MM.1S (cell line): ENCODE results near the gene PRMT7.

Experiments
- DNase-seq: peaks from one replicate; pipeline ENCODE4 v3.0.0-alpha.2; 2015
- H2AFZ ChIP-seq: fragments of 300-600 bp; sonication (generic); 2 replicates; pipeline ENCODE4 v1.6.0; 2016; ENCODE audit warnings: antibody characterized with exemption, low read length
- H3F3A ChIP-seq: fragments of 300-600 bp; sonication (generic); 2 replicates; pipeline ENCODE4 v1.6.1; 2016; ENCODE audit warnings: mild to moderate bottlenecking, antibody characterized with exemption, low read length, moderate library complexity, mixed read lengths; ENCODE audit not compliant: insufficient read depth
- H3K27ac ChIP-seq: fragments of 300-600 bp; sonication (generic); 2 replicates; pipeline ENCODE4 v1.5.1; 2016; ENCODE audit warnings: mild to moderate bottlenecking, low read length
- H3K27me3 ChIP-seq: fragments of 300-600 bp; sonication (generic); replicated peaks from 2 replicates; pipeline ENCODE4 v1.6.0; 2016; ENCODE audit warnings: low read length; ENCODE audit not compliant: insufficient read depth
- H3K36me3 ChIP-seq: fragments of 300-600 bp; sonication (generic); replicated peaks from 2 replicates; pipeline ENCODE4 v1.6.1; 2016; ENCODE audit warnings: mild to moderate bottlenecking, low read length, mixed read lengths; ENCODE audit not compliant: insufficient read depth
- H3K4me1 ChIP-seq: fragments of 300-600 bp; sonication (generic); 2 replicates; pipeline ENCODE4 v1.6.1; 2016; ENCODE audit warnings: low read length, mixed read lengths
- H3K4me2 ChIP-seq: fragments of 300-600 bp; sonication (generic); 2 replicates; pipeline ENCODE4 v1.6.0; 2016; ENCODE audit warnings: low read depth, low read length
- H3K4me3 ChIP-seq: fragments of 300-600 bp; sonication (generic); 2 replicates; pipeline ENCODE4 v1.5.1; 2016; ENCODE audit warnings: low read length, mixed read lengths
- H3K79me2 ChIP-seq: fragments of 300-600 bp; sonication (generic); 2 replicates; pipeline ENCODE4 v1.6.1; 2016; ENCODE audit warnings: mixed run types, low read length, mixed read lengths
- H3K9ac ChIP-seq: fragments of 300-600 bp; sonication (generic); 2 replicates; pipeline ENCODE4 v1.6.1; 2016; ENCODE audit warnings: low read length, mixed read lengths
- H3K9me2 ChIP-seq: fragments of 300-600 bp; sonication (generic); replicated peaks from 2 replicates; pipeline ENCODE4 v1.6.1; 2016; ENCODE audit warnings: mild to moderate bottlenecking, low read length, mixed read lengths; ENCODE audit not compliant: insufficient read depth
- H3K9me3 ChIP-seq: fragments of 300-600 bp; sonication (generic); replicated peaks from 2 replicates; pipeline ENCODE4 v1.6.1; 2016; ENCODE audit warnings: mild to moderate bottlenecking, low read length, mixed read lengths; ENCODE audit not compliant: insufficient read depth
- H4K20me1 ChIP-seq: fragments of 300-600 bp; sonication (generic); 2 replicates; pipeline ENCODE4 v1.6.1; 2016; ENCODE audit warnings: mild to moderate bottlenecking, low read length, moderate library complexity, mixed read lengths; ENCODE audit not compliant: insufficient read depth
- CTCF ChIP-seq: fragments of 300-600 bp; sonication (generic); IDR thresholded peaks from 2 replicates; pipeline ENCODE4 v1.5.1; 2016; ENCODE audit warnings: antibody characterized with exemption, low read length, mixed read lengths
- EZH2 ChIP-seq: fragments of 300-600 bp; sonication (generic); optimal IDR thresholded peaks from 2 replicates; pipeline ENCODE3; 2017; ENCODE audit warnings: low read depth, mild to moderate bottlenecking, antibody characterized with exemption, low read length, mixed read lengths
- EZH2phosphoT487 ChIP-seq: fragments of 300-600 bp; sonication (generic); IDR thresholded peaks from 2 replicates; pipeline ENCODE4 v1.6.1; 2018; ENCODE audit warnings: antibody characterized with exemption, low read length

Gene PRMT7

DNA sequence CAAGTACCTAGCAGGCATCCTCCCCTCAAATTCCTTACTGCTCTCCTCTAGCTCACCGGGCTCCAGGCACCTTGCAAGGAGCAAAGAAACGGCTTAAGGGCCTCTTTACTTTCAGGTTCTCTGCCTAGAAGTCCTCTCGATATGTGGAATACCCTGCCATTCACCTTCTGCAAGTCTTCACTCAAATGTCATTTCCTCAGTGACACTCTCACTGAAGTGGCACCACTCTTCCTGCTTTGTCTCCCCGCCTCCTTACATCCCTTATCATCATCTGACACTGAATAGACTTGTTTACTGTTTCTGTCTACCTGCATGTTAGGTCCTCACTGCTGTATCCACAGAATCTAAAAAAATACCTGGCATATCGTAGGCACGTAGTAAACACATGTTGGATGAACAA, 1.0 kb upstream of the PRMT7 start:
- Histone ChIP-seq H3K9me2 (no peaks in the 10 kb centered on the region), H3K27me3 (no peaks in the 10 kb centered on the region), H3K4me2 (peak overlapping the region; percentile 85), H3K4me3 (peak overlapping the region; percentile 99), H3K9ac (peak overlapping the region; percentile 81), H3F3A (peaks cover 31% of the 10 kb centered on the region), H4K20me1 (no peaks in the 10 kb centered on the region), H3K79me2 (peaks cover 93% of the 10 kb centered on the region), H3K36me3 (no peaks in the 10 kb centered on the region; the same call in 1 of the 2 replicates), H3K9me3 (no peaks in the 10 kb centered on the region), H2AFZ (0 out of 2 replicates have a peak overlapping the region, but pooled peaks have one; percentile 87), H3K4me1 (peaks cover 32% of the 10 kb centered on the region), H3K27ac (peak overlapping the region; percentile 62; the same call in 1 of the 2 replicates)
- DNase-seq, result peak; percentile 30
- TF ChIP-seq CTCF (no peak), EZH2 (no peak), EZH2phosphoT487 (no peak)

DNA sequence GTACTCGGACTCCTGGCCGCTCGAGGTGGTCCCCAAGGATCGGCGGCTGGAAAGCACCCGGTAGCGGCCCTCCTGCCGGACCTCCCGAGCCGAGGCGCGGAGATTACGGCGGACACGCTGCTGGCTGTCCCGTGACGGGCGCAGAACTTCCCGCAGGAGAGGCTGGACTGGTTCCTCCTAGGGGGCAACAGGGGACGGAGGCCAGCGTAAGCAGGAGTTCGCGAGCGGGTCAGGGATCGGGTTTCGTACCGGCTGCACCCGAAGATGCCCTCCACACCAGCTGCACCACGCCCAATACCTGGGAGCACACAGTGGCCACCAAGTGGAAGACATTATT, 414 bp upstream of the PRMT7 start:
- no peaks in the 10 kb centered on the region; the same call in 1 of the 2 replicates for H3K36me3 ChIP-seq
- H3K4me3 ChIP-seq, result peak overlapping the region; percentile 99
- no peak for DNase-seq
- H3F3A ChIP-seq, result peaks cover 31% of the 10 kb centered on the region
- H3K9me3 ChIP-seq, result no peaks in the 10 kb centered on the region
- H3K9ac ChIP-seq, result peak overlapping the region; percentile 81
- no peaks in the 10 kb centered on the region for H4K20me1 ChIP-seq
- H3K79me2 ChIP-seq, result peaks cover 93% of the 10 kb centered on the region
- peak overlapping the region; percentile 62; the same call in 1 of the 2 replicates for H3K27ac ChIP-seq
- no peaks in the 10 kb centered on the region for H3K27me3 ChIP-seq
- H3K4me2 ChIP-seq, result peak overlapping the region; percentile 85
- peaks cover 27% of the 10 kb centered on the region for H3K4me1 ChIP-seq
- peak overlapping the region; percentile 87 for H2AFZ ChIP-seq
- no peaks in the 10 kb centered on the region for H3K9me2 ChIP-seq
- TF ChIP-seq EZH2phosphoT487 (no peak), EZH2 (no peak), CTCF (no peak)

GRCh38 chr16:68313116-68313515, 2.3 kb downstream of the PRMT7 start:
- Histone ChIP-seq H3K79me2 (peaks cover 74% of the 10 kb centered on the region), H3K27me3 (no peaks in the 10 kb centered on the region), H3K4me1 (peaks cover 15% of the 10 kb centered on the region), H3K9me2 (no peaks in the 10 kb centered on the region), H3K9ac (no peak overlapping the region), H4K20me1 (no peaks in the 10 kb centered on the region), H3K36me3 (peaks cover 3% of the 10 kb centered on the region), H3F3A (peaks cover 18% of the 10 kb centered on the region), H2AFZ (no peak overlapping the region), H3K4me3 (no peak overlapping the region), H3K4me2 (no peak overlapping the region), H3K9me3 (no peaks in the 10 kb centered on the region), H3K27ac (no peak overlapping the region)
- DNase-seq, result no peak
- TF ChIP-seq EZH2phosphoT487, result no peak
- no peak for TF ChIP-seq EZH2
- no peak for TF ChIP-seq CTCF
